Chondrocyte (in vitro differentiated cells): ENCODE measurements around the gene BGN. TPM values are rescaled to one million over a fixed set of nuclear protein-coding genes. Genes with fewer than 3 reads are reported as not detected.
A peak's percentile ranks its signal among the peaks of the same experiment; 100 is the strongest.

Experiments
- DNase-seq: peaks from one replicate; pipeline ENCODE4 v3.0.0; 2021; ENCODE audit warnings: mixed read lengths, low spot score
- H3K27ac Mint-ChIP-seq: one replicate; pipeline ENCODE4 v1.8.0; 2021; ENCODE audit warnings: mild to moderate bottlenecking, moderate library complexity, mixed read lengths; ENCODE audit not compliant: unreplicated experiment
- H3K27me3 Mint-ChIP-seq: 2 replicates; pipeline ENCODE4 v1.8.0; 2021; ENCODE audit warnings: low read depth, mixed read lengths
- H3K36me3 Mint-ChIP-seq: 2 replicates; pipeline ENCODE4 v1.8.0; 2021; ENCODE audit warnings: low read depth, mixed read lengths
- H3K4me1 Mint-ChIP-seq: 2 replicates; pipeline ENCODE4 v1.8.0; 2021; ENCODE audit warnings: low read depth, mild to moderate bottlenecking, mixed read lengths
- H3K4me3 Mint-ChIP-seq: one replicate; pipeline ENCODE4 v1.8.0; 2021; ENCODE audit warnings: mild to moderate bottlenecking, moderate library complexity, mixed read lengths; ENCODE audit not compliant: unreplicated experiment
- H3K9me3 Mint-ChIP-seq: 2 replicates; pipeline ENCODE4 v1.8.0; 2021; ENCODE audit warnings: low read depth, mixed read lengths
- CTCF ChIP-seq: fragments of 200-600 bp; sonication (generic); IDR thresholded peaks from 2 replicates; pipeline ENCODE4 v1.5.0; 2021; ENCODE audit warnings: antibody characterized with exemption, mild to moderate bottlenecking, moderate library complexity
- total RNA-seq: library from RNA; stranded (reverse); gene quantifications from 3 replicates; pipeline ENCODE4 v1.2.1, GENCODE V29; 2021

BGN gene
- total RNA-seq, 1 donor from 2014 or later, result 2,632 TPM

- peak; percentile 87 for DNase-seq
- H3K27me3 Mint-ChIP-seq, result no peaks in the 10 kb centered on the region
- H3K4me3 Mint-ChIP-seq, result no peak overlapping the region
- no peak for TF ChIP-seq CTCF
- H3K36me3 Mint-ChIP-seq, result peaks cover 3% of the 10 kb centered on the region
- peaks cover 12% of the 10 kb centered on the region for H3K4me1 Mint-ChIP-seq
- peaks cover 5% of the 10 kb centered on the region for H3K9me3 Mint-ChIP-seq
- no peak overlapping the region for H3K27ac Mint-ChIP-seq
These were observed 38.1 kb upstream of the BGN start for GRCh38 chrX:153456704-153457103.

GRCh38 chrX:153457136-153457825, 37.5 kb upstream of the BGN start:
- H3K9me3 Mint-ChIP-seq, result peaks cover 8% of the 10 kb centered on the region
- no peak for TF ChIP-seq CTCF
- no peak overlapping the region for H3K4me3 Mint-ChIP-seq
- H3K27ac Mint-ChIP-seq, result no peak overlapping the region
- no peaks in the 10 kb centered on the region for H3K27me3 Mint-ChIP-seq
- H3K4me1 Mint-ChIP-seq, result peaks cover 12% of the 10 kb centered on the region
- peaks cover 3% of the 10 kb centered on the region for H3K36me3 Mint-ChIP-seq
- DNase-seq, result peak; percentile 79

GRCh38 chrX:153457827-153458466, 36.8 kb upstream of the BGN start:
- Mint-ChIP-seq H3K9me3 (peaks cover 8% of the 10 kb centered on the region), H3K4me3 (no peak overlapping the region), H3K4me1 (peaks cover 12% of the 10 kb centered on the region), H3K27ac (no peak overlapping the region), H3K36me3 (peaks cover 3% of the 10 kb centered on the region), H3K27me3 (no peaks in the 10 kb centered on the region)
- peak; percentile 55 for DNase-seq
- no peak for TF ChIP-seq CTCF

- Mint-ChIP-seq H3K4me1 (peaks cover 12% of the 10 kb centered on the region), H3K36me3 (peaks cover 3% of the 10 kb centered on the region), H3K4me3 (no peak overlapping the region), H3K27me3 (no peaks in the 10 kb centered on the region), H3K27ac (no peak overlapping the region), H3K9me3 (peaks cover 8% of the 10 kb centered on the region)
- DNase-seq, result no peak
- TF ChIP-seq CTCF, result no peak
These were observed 36.3 kb upstream of the BGN start for GRCh38 chrX:153458476-153458875.

GRCh38 chrX:153459986-153460385, 34.8 kb upstream of the BGN start:
- H3K27me3 Mint-ChIP-seq, result no peaks in the 10 kb centered on the region
- DNase-seq, result peak; percentile 35
- TF ChIP-seq CTCF, result no peak
- peak overlapping the region; percentile 94 for H3K27ac Mint-ChIP-seq
- H3K9me3 Mint-ChIP-seq, result peaks cover 8% of the 10 kb centered on the region
- H3K4me3 Mint-ChIP-seq, result no peak overlapping the region
- H3K4me1 Mint-ChIP-seq, result peaks cover 12% of the 10 kb centered on the region
- H3K36me3 Mint-ChIP-seq, result peaks cover 3% of the 10 kb centered on the region
